Mammary epithelial cell (primary cell): ENCODE data around the gene TSPAN16.

Experiments
- CTCF ChIP-seq, 2 donors: IDR thresholded peaks in 1 of 2; conservative IDR thresholded peaks in 1 of 2; 2 replicates each; pipeline ENCODE4 v1.5.1; 2011 to 2012; ENCODE audit warnings: inconsistent platforms in 2 of 2, low read length in 2 of 2, mild to moderate bottlenecking in 2 of 2, control low read depth in 1 of 2, low read depth in 1 of 2; ENCODE audit not compliant: insufficient read depth in 1 of 2; ENCODE audit errors: extremely low read depth in 1 of 2
- EZH2 ChIP-seq: IDR thresholded peaks from 2 replicates; pipeline ENCODE4 v1.6.1; 2012; ENCODE audit warnings: low read length, inconsistent platforms, borderline replicate concordance

GRCh38 chr19:11251650-11252314 lies 44.2 kb upstream of the TSPAN16 start:
- no peak for TF ChIP-seq CTCF (conservative IDR thresholded peaks at IDR 0.05 in 1 of 2, IDR thresholded peaks at IDR 0.05 in 1 of 2; ENCODE audit: extremely low read depth in 1 of 2, insufficient read depth in 1 of 2, low read depth in 1 of 2, low read length in 2 of 2)
- TF ChIP-seq EZH2, result no peak
